Suprapubic skin (tissue), 4 donors: ENCODE measurements around the gene PTGIR. TPM values are rescaled to one million over a fixed set of nuclear protein-coding genes. Genes with fewer than 3 reads are reported as not detected.

ENCODE experiments used
- DNase-seq, 2 donors: peaks; one replicate each; pipeline ENCODE4 v3.0.0-alpha.2; 2019; ENCODE audit warnings: low spot score in 2 of 2
- H3K27ac ChIP-seq: fragments of 200-600 bp; sonication (generic); one replicate; pipeline ENCODE4 v1.5.1; 2019
- H3K27me3 ChIP-seq: fragments of 200-600 bp; sonication (generic); one replicate; pipeline ENCODE4 v1.5.1; 2019
- H3K36me3 ChIP-seq: fragments of 200-600 bp; sonication (generic); one replicate; pipeline ENCODE4 v1.5.1; 2019
- H3K4me1 ChIP-seq: fragments of 200-600 bp; sonication (generic); one replicate; pipeline ENCODE4 v1.5.1; 2019
- H3K4me3 ChIP-seq: fragments of 200-600 bp; sonication (generic); one replicate; pipeline ENCODE4 v1.5.1; 2019; ENCODE audit warnings: mild to moderate bottlenecking
- H3K9me3 ChIP-seq: fragments of 200-600 bp; sonication (generic); one replicate; pipeline ENCODE4 v1.5.1; 2019
- EP300 ChIP-seq: sonication (generic); formaldehyde crosslinking; IDR thresholded peaks from one replicate; pipeline ENCODE4 v1.6.1; 2017; ENCODE audit warnings: antibody characterized with exemption
- POLR2A ChIP-seq, 2 donors: fragments of 450-650 bp; IDR thresholded peaks; one replicate each; pipeline ENCODE4 v1.6.1; 2017; ENCODE audit warnings: antibody characterized with exemption in 2 of 2, mild to moderate bottlenecking in 2 of 2, moderate library complexity in 2 of 2
- POLR2AphosphoS5 ChIP-seq, 3 donors: sonication (generic); formaldehyde crosslinking; IDR thresholded peaks; one replicate each; pipeline ENCODE4 v1.6.1; 2017; ENCODE audit warnings: antibody characterized with exemption in 3 of 3
- WGBS: methylation state at CpG from one replicate; pipeline ENCODE4 v1.1.5; 2018; 5-methylcytosine and 5-hydroxymethylcytosine counted together
- total RNA-seq, 4 donors: library from RNA; depleted of rRNA; stranded (reverse); fragments of >200 nt; gene quantifications; one replicate each; pipeline ENCODE4 v1.1.0, GENCODE V29; 2016
- TF ChIP-seq, protein P1 (sequence below), 2 donors: fragments of 200-600 bp in 1 of 2; fragments of 450-650 bp in 1 of 2; sonication (generic) in 1 of 2; IDR thresholded peaks; one replicate each; pipeline ENCODE4 v1.5.1; 2016 to 2019; ENCODE audit warnings: antibody characterized with exemption in 2 of 2, mild to moderate bottlenecking in 1 of 2, moderate library complexity in 1 of 2

The PTGIR gene
- total RNA-seq, 4 donors from 2014 or later = 0.57 to 6.7 (median 2.4) TPM

DNA sequence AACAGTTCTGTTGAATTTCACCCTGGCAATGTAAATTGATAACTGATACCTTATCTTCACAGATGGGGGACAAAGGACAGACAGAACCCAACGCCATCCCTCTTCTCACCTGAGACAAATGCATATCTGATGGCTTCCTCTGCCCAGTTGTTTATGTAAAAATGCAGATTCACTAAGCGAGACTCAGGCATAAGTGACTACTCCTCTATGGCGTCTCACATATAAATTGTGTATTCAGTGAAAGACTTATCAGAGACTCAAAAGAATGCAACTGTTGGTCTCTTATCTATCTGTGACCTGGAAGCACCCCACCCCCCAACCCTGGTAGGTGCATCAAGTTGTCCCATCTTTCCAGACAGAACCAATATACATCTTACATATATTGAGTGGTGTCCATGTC lies 37.0 kb downstream of the PTGIR start:
- H3K27me3 ChIP-seq = no peaks in the 10 kb centered on the region
- DNase-seq = peak in 1 of 2 donors; percentile 45

DNA sequence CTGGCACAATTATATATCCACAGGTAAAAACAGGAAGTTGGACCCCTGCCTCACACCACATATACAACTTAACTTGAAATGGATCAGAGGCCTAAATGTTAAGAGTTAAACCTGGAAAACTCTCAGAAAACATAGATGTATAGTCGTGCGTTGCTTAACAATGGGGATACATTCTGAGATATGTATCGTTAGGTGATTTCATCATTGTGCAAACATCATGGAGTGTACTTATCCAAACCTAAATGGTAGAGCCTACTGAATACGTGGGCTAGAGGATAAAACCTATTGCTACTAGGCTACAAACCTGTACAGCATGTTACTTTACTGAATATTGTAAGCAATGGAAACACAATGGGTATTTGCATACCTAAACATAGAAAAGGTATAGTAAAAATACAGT lies 38.6 kb downstream of the PTGIR start:
- no peaks in the 10 kb centered on the region for H3K27me3 ChIP-seq
- DNase-seq = no peak
- 87% methylated on average over 4 of the region's 4 CpGs for WGBS
- no peak overlapping the region for H3K27ac ChIP-seq
- no peak for TF ChIP-seq POLR2AphosphoS5 (IDR thresholded peaks at IDR 0.05)
- TF ChIP-seq EP300 = no peak
- TF ChIP-seq, protein P1, sequence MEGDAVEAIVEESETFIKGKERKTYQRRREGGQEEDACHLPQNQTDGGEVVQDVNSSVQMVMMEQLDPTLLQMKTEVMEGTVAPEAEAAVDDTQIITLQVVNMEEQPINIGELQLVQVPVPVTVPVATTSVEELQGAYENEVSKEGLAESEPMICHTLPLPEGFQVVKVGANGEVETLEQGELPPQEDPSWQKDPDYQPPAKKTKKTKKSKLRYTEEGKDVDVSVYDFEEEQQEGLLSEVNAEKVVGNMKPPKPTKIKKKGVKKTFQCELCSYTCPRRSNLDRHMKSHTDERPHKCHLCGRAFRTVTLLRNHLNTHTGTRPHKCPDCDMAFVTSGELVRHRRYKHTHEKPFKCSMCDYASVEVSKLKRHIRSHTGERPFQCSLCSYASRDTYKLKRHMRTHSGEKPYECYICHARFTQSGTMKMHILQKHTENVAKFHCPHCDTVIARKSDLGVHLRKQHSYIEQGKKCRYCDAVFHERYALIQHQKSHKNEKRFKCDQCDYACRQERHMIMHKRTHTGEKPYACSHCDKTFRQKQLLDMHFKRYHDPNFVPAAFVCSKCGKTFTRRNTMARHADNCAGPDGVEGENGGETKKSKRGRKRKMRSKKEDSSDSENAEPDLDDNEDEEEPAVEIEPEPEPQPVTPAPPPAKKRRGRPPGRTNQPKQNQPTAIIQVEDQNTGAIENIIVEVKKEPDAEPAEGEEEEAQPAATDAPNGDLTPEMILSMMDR (IDR thresholded peaks at IDR 0.05) = no peak
- no peak for TF ChIP-seq POLR2A (IDR thresholded peaks at IDR 0.05)
- no peak overlapping the region for H3K4me3 ChIP-seq
- H3K4me1 ChIP-seq = no peaks in the 10 kb centered on the region
- no peaks in the 10 kb centered on the region for H3K9me3 ChIP-seq
- no peaks in the 10 kb centered on the region for H3K36me3 ChIP-seq

More for the DNA sequence above, 37.0 kb downstream of the PTGIR start:
- no peaks in the 10 kb centered on the region for H3K9me3 ChIP-seq
- 82% methylated on average over 3 of the region's 3 CpGs for WGBS
- no peaks in the 10 kb centered on the region for H3K36me3 ChIP-seq
- TF ChIP-seq EP300 = no peak
- no peak for TF ChIP-seq POLR2AphosphoS5 (IDR thresholded peaks at IDR 0.05)
- no peak for TF ChIP-seq POLR2A (IDR thresholded peaks at IDR 0.05)
- H3K4me1 ChIP-seq = no peaks in the 10 kb centered on the region
- H3K4me3 ChIP-seq = no peak overlapping the region
- no peak overlapping the region for H3K27ac ChIP-seq

GRCh38 chr19:46585539-46585938 lies 39.4 kb downstream of the PTGIR start:
- Histone ChIP-seq H3K9me3 (no peaks in the 10 kb centered on the region), H3K27me3 (no peaks in the 10 kb centered on the region), H3K4me1 (no peaks in the 10 kb centered on the region), H3K27ac (no peak overlapping the region), H3K4me3 (no peak overlapping the region), H3K36me3 (no peaks in the 10 kb centered on the region)
- 97% methylated on average over 1 of the region's 1 CpG for WGBS
- TF ChIP-seq POLR2AphosphoS5 (IDR thresholded peaks at IDR 0.05) (no peak), POLR2A (IDR thresholded peaks at IDR 0.05) (no peak)
- TF ChIP-seq, protein P1 (IDR thresholded peaks at IDR 0.05) = no peak
- DNase-seq = no peak

DNA sequence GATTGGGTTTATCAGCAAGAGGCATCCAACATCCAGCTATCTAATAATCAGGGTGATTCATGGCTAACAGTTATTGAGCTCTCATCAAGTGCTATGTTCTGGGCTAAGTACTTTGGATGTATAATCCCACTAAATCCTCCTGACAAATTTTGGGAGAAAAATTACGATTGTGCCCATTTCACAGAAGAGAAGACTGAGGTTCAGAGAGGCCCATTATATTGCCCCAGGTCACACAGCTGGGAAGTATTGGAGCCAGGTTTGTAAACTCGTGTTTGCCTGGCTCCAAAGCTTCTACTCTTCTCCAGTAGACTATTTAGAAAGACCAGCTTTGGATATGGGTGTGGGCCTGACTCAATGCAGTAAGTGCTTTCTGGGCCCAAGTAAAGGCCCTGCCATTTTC lies 44.6 kb downstream of the PTGIR start:
- Histone ChIP-seq H3K4me1 (no peaks in the 10 kb centered on the region), H3K27me3 (no peaks in the 10 kb centered on the region), H3K4me3 (no peak overlapping the region), H3K9me3 (no peaks in the 10 kb centered on the region), H3K36me3 (no peaks in the 10 kb centered on the region), H3K27ac (no peak overlapping the region)
- TF ChIP-seq, protein P1 (IDR thresholded peaks at IDR 0.05) = no peak
- no peak for TF ChIP-seq POLR2AphosphoS5 (IDR thresholded peaks at IDR 0.05)
- DNase-seq = no peak
- 77% methylated on average over 2 of the region's 2 CpGs for WGBS

DNA sequence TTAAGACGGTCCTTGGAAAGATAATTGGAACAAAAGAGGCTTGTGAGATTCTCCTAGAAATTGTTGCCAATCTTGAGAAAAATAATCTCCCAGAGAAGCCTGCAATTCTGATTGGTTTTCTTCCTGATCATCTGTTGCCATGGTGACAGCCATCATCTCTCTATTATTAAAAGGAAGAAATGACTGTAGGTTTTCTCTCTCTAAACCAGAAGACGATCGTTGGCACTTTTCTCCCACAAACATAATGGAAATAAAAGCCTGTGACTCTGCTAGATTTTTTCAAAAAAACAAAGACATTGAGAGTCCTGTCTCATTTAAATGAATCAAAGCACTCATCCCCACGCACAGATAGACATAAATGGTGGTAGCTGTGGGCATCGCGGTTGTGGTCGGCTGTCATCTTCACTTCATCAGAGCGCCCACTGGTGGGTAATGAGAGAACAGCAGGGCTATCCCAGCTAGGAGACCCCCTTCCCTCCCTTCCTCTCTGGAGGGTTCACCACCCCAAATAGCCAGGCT lies 45.5 kb downstream of the PTGIR start:
- Histone ChIP-seq H3K36me3 (no peaks in the 10 kb centered on the region), H3K4me3 (no peak overlapping the region), H3K27me3 (no peaks in the 10 kb centered on the region), H3K4me1 (no peaks in the 10 kb centered on the region), H3K27ac (no peak overlapping the region), H3K9me3 (no peaks in the 10 kb centered on the region)
- TF ChIP-seq POLR2A (IDR thresholded peaks at IDR 0.05) (no peak), POLR2AphosphoS5 (IDR thresholded peaks at IDR 0.05) (no peak), EP300 (no peak)
- TF ChIP-seq, protein P1 (IDR thresholded peaks at IDR 0.05) = peak in 1 of 2 donors; percentile 12
- DNase-seq = no peak
- 68% methylated on average over 8 of the region's 8 CpGs for WGBS

- no peak for DNase-seq
- WGBS = 96% methylated on average over 4 of the region's 4 CpGs
- no peak for TF ChIP-seq EP300
- no peak for TF ChIP-seq POLR2A (IDR thresholded peaks at IDR 0.05)
- TF ChIP-seq POLR2AphosphoS5 (IDR thresholded peaks at IDR 0.05) = no peak
- TF ChIP-seq, protein P1 (IDR thresholded peaks at IDR 0.05) = no peak
- no peaks in the 10 kb centered on the region for H3K4me1 ChIP-seq
- no peaks in the 10 kb centered on the region for H3K9me3 ChIP-seq
- H3K27ac ChIP-seq = no peak overlapping the region
- H3K36me3 ChIP-seq = no peaks in the 10 kb centered on the region
- no peak overlapping the region for H3K4me3 ChIP-seq
- no peaks in the 10 kb centered on the region for H3K27me3 ChIP-seq
Measured at GRCh38 chr19:46578450-46578849, 46.4 kb downstream of the PTGIR start.
